GM23338 (cell line): ENCODE measurements around the gene PLXNA2.

Experiments
- CREB1 ChIP-seq: fragments of 250-450 bp; sonication (Bioruptor Pico); IDR thresholded peaks from 2 replicates; pipeline ENCODE4 v1.5.0; 2020; ENCODE audit warnings: low read depth, mild to moderate bottlenecking, moderate library complexity
- CTCF ChIP-seq, 2 experiments: fragments of 200-600 bp in 1 of 2; sonication (generic) in 1 of 2; conservative IDR thresholded peaks; 2 replicates each; pipeline versions ENCODE4 v1.5.1 to v1.6.1; 2016 to 2017; ENCODE audit warnings: antibody characterized with exemption in 2 of 2, low read depth in 2 of 2, mild to moderate bottlenecking in 2 of 2, moderate library complexity in 1 of 2
- EZH2 ChIP-seq: fragments of 200-600 bp; sonication (generic); IDR thresholded peaks from one replicate; pipeline ENCODE4 v1.8.0; 2017; ENCODE audit warnings: antibody characterized with exemption, mild to moderate bottlenecking, low read depth; ENCODE audit not compliant: unreplicated experiment
- POLR2AphosphoS5 ChIP-seq: IDR thresholded peaks from 2 replicates; pipeline ENCODE4 v1.6.1; 2016; ENCODE audit warnings: antibody characterized with exemption, low read depth
- TF ChIP-seq, protein P1 (sequence below): IDR thresholded peaks from one replicate; pipeline ENCODE4 v1.6.1; 2018; ENCODE audit warnings: antibody characterized with exemption; ENCODE audit not compliant: unreplicated experiment

GRCh38 chr1:208180421-208180820, 63.8 kb downstream of the PLXNA2 start:
- TF ChIP-seq, protein P1, sequence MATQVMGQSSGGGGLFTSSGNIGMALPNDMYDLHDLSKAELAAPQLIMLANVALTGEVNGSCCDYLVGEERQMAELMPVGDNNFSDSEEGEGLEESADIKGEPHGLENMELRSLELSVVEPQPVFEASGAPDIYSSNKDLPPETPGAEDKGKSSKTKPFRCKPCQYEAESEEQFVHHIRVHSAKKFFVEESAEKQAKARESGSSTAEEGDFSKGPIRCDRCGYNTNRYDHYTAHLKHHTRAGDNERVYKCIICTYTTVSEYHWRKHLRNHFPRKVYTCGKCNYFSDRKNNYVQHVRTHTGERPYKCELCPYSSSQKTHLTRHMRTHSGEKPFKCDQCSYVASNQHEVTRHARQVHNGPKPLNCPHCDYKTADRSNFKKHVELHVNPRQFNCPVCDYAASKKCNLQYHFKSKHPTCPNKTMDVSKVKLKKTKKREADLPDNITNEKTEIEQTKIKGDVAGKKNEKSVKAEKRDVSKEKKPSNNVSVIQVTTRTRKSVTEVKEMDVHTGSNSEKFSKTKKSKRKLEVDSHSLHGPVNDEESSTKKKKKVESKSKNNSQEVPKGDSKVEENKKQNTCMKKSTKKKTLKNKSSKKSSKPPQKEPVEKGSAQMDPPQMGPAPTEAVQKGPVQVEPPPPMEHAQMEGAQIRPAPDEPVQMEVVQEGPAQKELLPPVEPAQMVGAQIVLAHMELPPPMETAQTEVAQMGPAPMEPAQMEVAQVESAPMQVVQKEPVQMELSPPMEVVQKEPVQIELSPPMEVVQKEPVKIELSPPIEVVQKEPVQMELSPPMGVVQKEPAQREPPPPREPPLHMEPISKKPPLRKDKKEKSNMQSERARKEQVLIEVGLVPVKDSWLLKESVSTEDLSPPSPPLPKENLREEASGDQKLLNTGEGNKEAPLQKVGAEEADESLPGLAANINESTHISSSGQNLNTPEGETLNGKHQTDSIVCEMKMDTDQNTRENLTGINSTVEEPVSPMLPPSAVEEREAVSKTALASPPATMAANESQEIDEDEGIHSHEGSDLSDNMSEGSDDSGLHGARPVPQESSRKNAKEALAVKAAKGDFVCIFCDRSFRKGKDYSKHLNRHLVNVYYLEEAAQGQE = no peak
- TF ChIP-seq CTCF (conservative IDR thresholded peaks at IDR 0.05; ENCODE audit: low read depth in 2 of 2) = no peak
- no peak for TF ChIP-seq POLR2AphosphoS5
- TF ChIP-seq EZH2 = no peak
- TF ChIP-seq CREB1 = no peak
